HG03135 (cell line): ENCODE measurements around the gene TTYH2.
"Not testable (repeated sequence)": the region's sequence is repeated elsewhere in the genome, so short reads cannot be mapped to it uniquely, and the experiment has no call there.

Experiments used
- ATAC-seq: cut with Tn5 transposase; IDR thresholded peaks from one replicate; pipeline ENCODE4 v1.9.1; 2021; ENCODE audit warnings: mild to moderate bottlenecking, moderate library complexity; ENCODE audit not compliant: unreplicated experiment

Gene TTYH2

GRCh38 chr17:74281799-74282198 is 68.4 kb downstream of the TTYH2 start:
- ATAC-seq = no peak

DNA sequence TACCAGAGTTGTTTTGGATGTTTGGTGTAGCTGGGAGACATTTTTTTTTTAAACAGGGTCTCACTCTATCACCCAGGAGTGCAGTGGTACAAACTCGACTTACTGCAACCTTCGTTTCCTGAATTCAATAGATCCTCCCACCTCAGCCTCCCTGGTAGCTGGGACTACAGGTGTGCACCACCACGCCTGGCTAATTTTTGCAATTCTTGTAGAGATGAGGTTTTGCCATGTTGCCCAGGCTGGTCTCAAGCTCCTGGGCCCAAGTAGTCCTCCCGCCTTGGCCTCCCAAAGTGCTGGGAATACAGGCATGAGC is 68.9 kb downstream of the TTYH2 start:
- not testable (repeated sequence) for ATAC-seq

DNA sequence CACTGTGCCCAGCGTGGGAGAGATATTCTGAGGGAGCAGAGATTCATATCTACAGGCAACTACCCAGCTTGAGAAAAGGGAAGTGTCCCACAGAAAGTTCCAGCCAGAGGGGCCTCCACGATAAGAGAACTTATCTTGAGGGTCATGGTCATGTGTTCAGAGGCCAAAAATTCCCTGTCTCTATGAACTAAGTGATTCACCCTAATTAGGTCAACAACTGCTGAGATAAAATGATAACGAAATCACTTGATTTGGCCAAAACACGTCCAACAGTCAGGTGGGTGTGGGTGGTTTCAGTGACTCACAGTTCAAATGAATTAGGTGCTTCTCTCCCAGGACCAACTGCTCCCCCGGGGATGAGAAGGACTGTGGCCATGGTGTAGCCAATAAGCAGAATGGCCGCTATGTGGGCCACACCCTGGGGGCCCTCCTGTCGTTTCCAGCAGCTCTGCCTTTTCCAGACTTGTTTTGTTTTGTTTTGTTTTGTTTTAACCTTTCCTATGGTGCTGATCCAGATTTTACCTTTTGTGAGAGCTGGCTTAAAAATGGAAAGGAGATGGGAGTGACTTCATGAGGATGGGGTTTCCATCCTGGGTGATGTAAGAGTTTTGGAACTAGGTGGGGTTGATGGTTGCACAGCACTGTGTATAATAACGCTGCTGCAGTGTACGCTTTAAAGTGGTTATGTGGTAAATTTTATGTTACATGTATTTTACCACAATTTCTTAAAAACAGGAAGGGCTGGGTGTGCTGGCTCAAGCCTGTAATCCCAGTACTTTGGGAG is 69.4 kb downstream of the TTYH2 start:
- no peak for ATAC-seq

DNA sequence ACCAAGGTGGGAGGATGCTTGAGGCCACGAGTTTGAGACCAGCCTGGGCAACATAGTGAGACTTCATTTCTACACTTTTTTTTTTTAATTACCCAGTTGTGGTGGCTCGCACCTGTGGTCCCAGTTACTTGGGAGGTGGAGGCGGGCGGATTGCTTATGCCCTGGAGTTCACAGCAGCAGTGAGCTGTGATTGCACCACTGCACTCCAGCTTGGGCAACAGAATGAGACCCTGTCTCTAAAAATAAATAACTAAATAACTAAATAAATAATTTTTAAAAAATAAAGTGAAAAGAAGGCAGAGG is 70.0 kb downstream of the TTYH2 start:
- ATAC-seq = no peak

GRCh38 chr17:74287031-74287602 is 73.7 kb downstream of the TTYH2 start:
- ATAC-seq = no peak

- no peak for ATAC-seq
Observed at GRCh38 chr17:74288785-74289184, 75.4 kb downstream of the TTYH2 start.

GRCh38 chr17:74289688-74290087 is 76.3 kb downstream of the TTYH2 start:
- ATAC-seq = no peak

DNA sequence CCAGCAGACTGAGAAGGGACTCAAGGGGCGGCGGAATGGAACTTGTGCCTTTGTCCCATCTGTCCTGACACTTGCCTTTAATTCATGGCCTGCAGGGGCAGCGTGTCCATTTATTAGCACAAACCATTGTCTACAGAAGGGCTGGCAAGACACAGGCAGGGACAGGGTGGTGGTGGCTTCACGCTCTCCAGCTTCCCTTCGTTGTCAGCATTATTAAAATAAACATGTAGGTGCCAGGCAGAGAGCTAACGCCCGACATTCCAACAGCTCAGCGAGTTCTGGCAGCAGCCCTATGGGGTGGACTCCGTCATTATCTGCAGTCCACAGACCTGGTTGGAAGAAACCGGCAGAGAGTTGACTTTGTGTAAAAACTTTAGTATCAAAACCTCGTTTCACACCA is 77.0 kb downstream of the TTYH2 start:
- ATAC-seq = no peak

- no peak for ATAC-seq
Observed at GRCh38 chr17:74292495-74292894, 79.1 kb downstream of the TTYH2 start.

- no peak for ATAC-seq
Observed at GRCh38 chr17:74295625-74296547, 82.5 kb downstream of the TTYH2 start.

DNA sequence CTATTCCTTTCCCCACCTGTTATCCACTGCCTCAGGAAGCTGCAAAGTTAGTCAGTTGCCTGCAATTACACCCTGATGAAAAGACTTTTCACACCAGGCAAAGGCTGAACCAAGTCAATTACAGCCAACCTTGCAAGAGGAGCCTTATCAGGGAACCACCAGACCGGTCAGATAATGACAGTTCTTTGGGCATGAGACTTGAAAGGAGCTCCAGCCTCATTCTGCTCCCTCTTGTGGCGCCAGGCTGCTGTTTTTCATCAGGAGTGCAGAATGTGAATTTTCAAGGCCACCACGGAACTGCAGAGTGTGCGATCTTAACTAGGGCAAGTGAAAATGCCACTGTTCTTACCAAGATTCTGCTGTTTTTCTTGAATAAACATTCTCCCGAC is 83.2 kb downstream of the TTYH2 start:
- ATAC-seq = no peak

DNA sequence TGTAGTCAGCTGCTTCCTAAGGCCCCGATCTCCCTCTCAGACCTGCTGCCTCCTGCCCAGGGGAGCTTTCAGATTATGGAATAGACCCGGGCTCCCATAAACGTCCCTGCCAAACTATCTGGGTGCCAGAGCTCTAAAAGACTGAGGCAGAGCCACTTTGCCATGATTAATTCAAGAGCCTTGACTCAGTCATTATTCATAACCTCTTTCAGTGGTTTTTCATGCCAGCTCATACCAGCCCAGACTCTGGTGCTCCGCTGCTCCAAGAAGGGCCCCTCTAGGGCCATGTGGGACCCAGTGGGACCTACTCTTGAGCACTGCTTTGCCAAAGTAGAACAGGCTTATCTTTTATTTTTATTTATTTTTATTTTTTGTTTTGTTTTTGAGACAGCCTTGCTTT is 84.6 kb downstream of the TTYH2 start:
- no peak for ATAC-seq

DNA sequence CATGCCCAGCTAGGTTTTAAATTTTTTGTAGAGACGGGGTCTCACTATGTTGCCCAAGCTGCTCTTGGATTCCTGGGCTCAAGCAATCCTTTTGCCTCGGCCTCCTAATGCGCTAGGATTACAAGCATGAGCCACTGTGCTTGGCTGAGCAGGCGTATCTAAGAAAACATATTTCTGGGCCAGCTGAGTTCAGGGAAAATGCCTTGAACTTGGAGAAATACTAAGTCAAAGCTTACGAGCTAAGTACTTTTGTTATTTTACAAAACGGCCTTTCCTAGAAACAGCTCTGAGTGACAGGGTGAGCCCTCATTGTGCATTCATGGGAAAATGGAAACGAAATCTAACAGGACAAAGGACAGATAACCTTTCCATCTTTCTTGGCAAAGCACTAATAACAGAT is 85.4 kb downstream of the TTYH2 start:
- no peak for ATAC-seq

GRCh38 chr17:74299226-74300009 is 86.0 kb downstream of the TTYH2 start:
- no peak for ATAC-seq

- ATAC-seq = no peak
Observed at GRCh38 chr17:74303305-74303704, 89.9 kb downstream of the TTYH2 start.

GRCh38 chr17:74304184-74304583 is 90.8 kb downstream of the TTYH2 start:
- no peak for ATAC-seq

DNA sequence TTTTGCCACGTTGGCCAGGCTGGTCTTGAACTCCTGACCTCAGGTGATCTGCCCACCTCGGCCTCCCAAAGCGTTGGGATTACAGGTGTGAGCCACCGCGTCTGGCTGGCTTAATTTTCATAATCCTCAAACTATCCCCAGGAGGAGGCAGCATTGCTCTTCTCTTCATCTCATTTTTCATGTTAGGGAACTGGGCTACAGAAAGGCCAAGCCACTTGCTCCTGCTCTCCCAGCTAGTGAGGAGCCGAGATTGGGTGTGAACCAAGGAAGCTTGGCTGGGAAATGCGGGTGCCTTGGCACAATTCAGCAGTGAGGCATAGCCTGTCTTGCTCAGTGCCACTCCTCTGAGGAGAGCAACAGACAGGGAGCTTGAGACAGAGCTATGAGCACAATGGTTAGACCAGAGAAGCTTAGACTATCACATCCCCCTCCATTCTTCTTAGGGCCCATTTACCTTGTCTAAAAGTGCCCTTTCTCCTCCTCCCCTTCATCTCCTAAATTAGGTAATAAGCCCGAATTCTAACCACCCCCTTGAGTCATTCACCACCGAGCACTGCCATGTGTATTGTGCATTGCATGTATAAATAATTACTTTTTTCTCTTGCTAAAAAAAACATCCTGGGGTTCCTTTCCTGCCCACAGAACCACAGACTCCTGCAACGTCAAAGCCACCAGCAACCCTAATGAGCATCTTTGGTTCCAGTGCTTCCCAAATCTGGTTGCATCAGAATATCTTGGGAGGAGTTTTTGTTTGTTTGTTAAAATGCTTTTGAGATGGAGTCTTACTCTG is 92.7 kb downstream of the TTYH2 start:
- no peak for ATAC-seq

GRCh38 chr17:74307984-74308773 is 94.8 kb downstream of the TTYH2 start:
- no peak for ATAC-seq

- no peak for ATAC-seq
Observed at GRCh38 chr17:74309902-74310301, 96.5 kb downstream of the TTYH2 start.
